Urinary bladder (tissue), 4 donors: ENCODE results near the gene C14orf39. TPM values are rescaled to one million over a fixed set of nuclear protein-coding genes. Genes with fewer than 3 reads are reported as not detected.
"Not testable (repeated sequence)": the region's sequence is repeated elsewhere in the genome, so short reads cannot be mapped to it uniquely, and the experiment has no call there.

Source experiments
- DNase-seq: peaks from one replicate; pipeline ENCODE4 v3.0.0-alpha.2; 2015; ENCODE audit errors: extremely low spot score
- H3K27ac ChIP-seq: one replicate; pipeline ENCODE4 v1.5.1; 2013; ENCODE audit warnings: low read depth, mild to moderate bottlenecking, moderate library complexity
- H3K36me3 ChIP-seq: one replicate; pipeline ENCODE4 v1.6.1; 2013; ENCODE audit warnings: mild to moderate bottlenecking, moderate library complexity; ENCODE audit not compliant: insufficient read depth
- H3K4me1 ChIP-seq: one replicate; pipeline ENCODE4 v1.6.1; 2013; ENCODE audit warnings: mild to moderate bottlenecking, moderate library complexity; ENCODE audit not compliant: insufficient read depth
- H3K4me3 ChIP-seq: one replicate; pipeline ENCODE4 v1.5.1; 2013; ENCODE audit warnings: low read depth, low read length
- WGBS: extraction: QIAGEN DNeasy Blood & Tissue Kit; methylation state at CpG from one replicate; pipeline ENCODE4 v1.1.7; 2013; 5-methylcytosine and 5-hydroxymethylcytosine counted together
- polyA plus RNA-seq: library from polyadenylated mRNA; stranded (reverse); fragments of 200-250 nt; gene quantifications from one replicate; pipeline ENCODE4 v1.2.3, GENCODE V29; 2013
- total RNA-seq: library from RNA; depleted of rRNA; stranded (reverse); fragments of >200 nt; gene quantifications from one replicate; pipeline ENCODE4 v1.2.3, GENCODE V29; 2014
- donor health status: healthy with polysubstance abuse.
- donor health status: healthy.

The C14orf39 gene
- total and polyA plus RNA-seq, 2 donors: 0.22 to 0.63 TPM

DNA sequence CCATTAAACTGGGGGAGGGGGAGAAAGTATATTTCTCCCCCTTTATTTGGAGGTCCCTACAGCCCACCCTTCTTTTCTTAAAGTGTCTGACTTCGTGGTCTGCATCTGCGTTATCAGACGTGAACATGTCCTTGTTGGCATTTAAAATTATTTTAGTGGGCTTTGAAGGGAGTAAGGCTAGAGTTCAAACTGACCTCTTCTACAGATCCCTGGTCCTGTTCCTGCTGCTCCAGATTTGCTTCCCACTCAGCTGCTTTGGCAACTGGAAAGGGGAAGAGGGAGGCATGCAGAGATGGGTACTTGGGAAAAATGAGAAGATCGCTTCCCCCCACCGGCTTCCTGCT, 22.5 kb upstream of the C14orf39 start:
- no peak for DNase-seq
- Histone ChIP-seq H3K4me1 (no peaks in the 10 kb centered on the region), H3K27ac (no peak overlapping the region), H3K4me3 (no peak overlapping the region), H3K36me3 (no peaks in the 10 kb centered on the region)
- 3% methylated on average over 5 of the region's 5 CpGs for WGBS

GRCh38 chr14:60506985-60507829, 21.3 kb upstream of the C14orf39 start:
- no peak for DNase-seq
- no peak overlapping the region for H3K4me3 ChIP-seq
- WGBS: 5% methylated on average over 48 of the region's 48 CpGs
- no peaks in the 10 kb centered on the region for H3K36me3 ChIP-seq
- H3K27ac ChIP-seq: no peak overlapping the region
- no peaks in the 10 kb centered on the region for H3K4me1 ChIP-seq

GRCh38 chr14:60506462-60506984, 20.7 kb upstream of the C14orf39 start:
- no peak for DNase-seq
- WGBS: 6% methylated on average over 17 of the region's 17 CpGs
- Histone ChIP-seq H3K36me3 (no peaks in the 10 kb centered on the region), H3K27ac (no peak overlapping the region), H3K4me1 (no peaks in the 10 kb centered on the region), H3K4me3 (no peak overlapping the region)

GRCh38 chr14:60506010-60506409, 20.1 kb upstream of the C14orf39 start:
- H3K4me1 ChIP-seq: no peaks in the 10 kb centered on the region
- H3K27ac ChIP-seq: no peak overlapping the region
- H3K36me3 ChIP-seq: no peaks in the 10 kb centered on the region
- no peak overlapping the region for H3K4me3 ChIP-seq
- DNase-seq: no peak
- 6% methylated on average over 7 of the region's 7 CpGs for whole genome bisulfite sequencing

DNA sequence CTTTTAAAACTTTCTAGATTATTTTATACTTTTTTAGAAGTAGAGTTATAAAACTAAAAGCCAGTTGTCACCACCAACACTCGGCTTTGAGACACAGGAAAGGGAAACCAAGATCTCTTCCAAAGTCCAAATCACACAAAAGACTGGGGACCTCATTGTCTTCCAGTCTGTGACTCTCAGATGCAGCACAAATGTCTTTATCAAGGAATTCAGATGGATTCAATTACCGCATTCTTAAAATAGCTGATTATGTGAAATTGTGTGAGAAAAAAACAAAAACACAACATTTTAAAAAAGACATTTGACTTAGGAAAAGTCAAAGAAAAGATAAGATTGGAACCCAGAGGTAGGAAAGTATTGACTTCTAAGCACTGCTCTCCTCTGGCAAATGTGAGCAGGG, 19.6 kb upstream of the C14orf39 start:
- DNase-seq: no peak
- H3K27ac ChIP-seq: no peak overlapping the region
- WGBS: 18% methylated on average over 2 of the region's 2 CpGs
- no peaks in the 10 kb centered on the region for H3K36me3 ChIP-seq
- H3K4me1 ChIP-seq: no peaks in the 10 kb centered on the region
- H3K4me3 ChIP-seq: no peak overlapping the region

- Histone ChIP-seq H3K4me3 (no peak overlapping the region), H3K36me3 (no peaks in the 10 kb centered on the region), H3K27ac (no peak overlapping the region), H3K4me1 (no peaks in the 10 kb centered on the region)
- DNase-seq: no peak
Observed at GRCh38 chr14:60502541-60502940, 16.7 kb upstream of the C14orf39 start.

- no peaks in the 10 kb centered on the region for H3K36me3 ChIP-seq
- H3K4me3 ChIP-seq: no peak overlapping the region
- no peaks in the 10 kb centered on the region for H3K4me1 ChIP-seq
- DNase-seq: no peak
- H3K27ac ChIP-seq: no peak overlapping the region
- WGBS: 64% methylated on average over 1 of the region's 1 CpG
Observed at GRCh38 chr14:60495946-60496345, 10.1 kb upstream of the C14orf39 start.

GRCh38 chr14:60490270-60490669, 4.4 kb upstream of the C14orf39 start:
- Histone ChIP-seq H3K27ac (no peak overlapping the region), H3K4me1 (no peaks in the 10 kb centered on the region), H3K4me3 (no peak overlapping the region), H3K36me3 (no peaks in the 10 kb centered on the region)
- 87% methylated on average over 3 of the region's 3 CpGs for WGBS
- no peak for DNase-seq

GRCh38 chr14:60488175-60488574, 2.3 kb upstream of the C14orf39 start:
- Histone ChIP-seq H3K4me3 (no peak overlapping the region), H3K36me3 (no peaks in the 10 kb centered on the region)
- no peak for DNase-seq

DNA sequence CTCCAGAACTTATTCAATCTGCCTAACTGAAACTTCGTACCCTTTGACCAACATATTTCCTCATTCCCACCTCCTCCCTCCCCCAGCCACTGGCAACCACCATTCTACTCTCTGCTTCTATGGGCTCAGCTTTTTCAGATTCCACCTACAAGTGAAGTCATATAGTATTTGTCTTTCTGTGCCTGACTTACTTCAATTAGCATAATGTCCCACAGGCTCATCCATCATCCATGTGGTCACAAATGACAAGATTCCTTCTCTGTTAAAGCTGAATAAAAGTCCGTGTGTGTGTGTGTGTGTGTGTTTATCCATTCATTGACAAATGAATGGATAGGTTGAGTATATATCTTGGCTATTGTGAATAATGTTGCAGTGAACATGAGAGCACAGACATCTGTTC, 1.3 kb upstream of the C14orf39 start:
- DNase-seq: no peak
- H3K4me3 ChIP-seq: no peak overlapping the region
- H3K27ac ChIP-seq: no peak overlapping the region
- WGBS: 43% methylated on average over 2 of the region's 2 CpGs
- no peaks in the 10 kb centered on the region for H3K4me1 ChIP-seq
- H3K36me3 ChIP-seq: no peaks in the 10 kb centered on the region

More at GRCh38 chr14:60488175-60488574, 2.3 kb upstream of the C14orf39 start:
- Histone ChIP-seq H3K4me1 (no peaks in the 10 kb centered on the region), H3K27ac (no peak overlapping the region)

DNA sequence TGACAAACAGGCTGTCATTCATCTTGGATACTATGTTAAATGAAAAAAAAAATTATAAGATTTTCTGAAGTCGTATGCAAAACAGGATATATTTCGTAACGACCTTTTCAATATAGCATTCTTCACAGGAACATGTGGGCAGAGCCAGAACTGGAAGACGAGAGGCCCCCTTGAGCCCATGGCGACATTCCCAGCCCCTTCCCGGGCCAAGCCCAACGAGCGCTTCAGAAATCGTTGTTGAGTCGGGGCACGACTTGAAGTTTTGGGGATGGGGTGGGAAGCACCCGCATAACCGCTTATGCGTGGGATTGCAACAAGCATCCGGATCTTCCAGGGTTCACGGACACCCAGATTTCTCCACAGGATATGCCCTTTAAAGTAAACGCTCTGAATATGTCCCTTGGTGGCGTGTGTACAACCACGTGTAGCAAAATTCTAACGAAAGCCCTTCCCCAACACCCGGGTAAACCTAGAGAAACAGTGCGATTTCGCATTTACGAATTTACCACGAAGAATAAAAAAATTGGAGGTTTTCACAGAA, 736 bp downstream of the C14orf39 start:
- no peaks in the 10 kb centered on the region for H3K4me1 ChIP-seq
- H3K36me3 ChIP-seq: no peaks in the 10 kb centered on the region
- DNase-seq: no peak
- no peak overlapping the region for H3K27ac ChIP-seq
- 8% methylated on average over 25 of the region's 25 CpGs for WGBS
- H3K4me3 ChIP-seq: no peak overlapping the region

DNA sequence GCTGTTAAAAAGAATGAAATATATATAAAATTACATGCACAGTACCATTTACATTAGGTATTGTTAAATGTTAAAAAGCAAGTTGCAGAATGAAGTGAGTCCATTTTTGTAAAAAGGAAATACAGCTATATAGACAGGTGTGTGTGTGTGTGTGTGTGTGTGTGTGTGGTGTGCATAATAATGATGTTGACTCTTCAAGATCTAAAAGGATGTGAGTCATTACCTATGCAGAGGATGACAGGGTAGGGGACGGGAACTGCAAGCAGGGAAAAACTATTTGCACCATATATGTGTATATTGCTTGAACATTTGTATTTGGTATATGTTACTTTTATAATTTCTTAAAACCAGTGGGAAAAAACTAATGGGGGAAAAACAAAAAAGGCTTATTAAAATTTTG, 3.1 kb downstream of the C14orf39 start:
- no peak for DNase-seq
- Histone ChIP-seq H3K36me3 (no peaks in the 10 kb centered on the region), H3K27ac (no peak overlapping the region), H3K4me1 (no peaks in the 10 kb centered on the region), H3K4me3 (no peak overlapping the region)
- WGBS: 81% methylated on average over 1 of the region's 1 CpG

GRCh38 chr14:60480248-60480647, 5.6 kb downstream of the C14orf39 start:
- WGBS: 96% methylated on average over 7 of the region's 7 CpGs
- not testable (repeated sequence) for H3K4me3 ChIP-seq, H3K4me1 ChIP-seq, H3K36me3 ChIP-seq, DNase-seq, H3K27ac ChIP-seq

DNA sequence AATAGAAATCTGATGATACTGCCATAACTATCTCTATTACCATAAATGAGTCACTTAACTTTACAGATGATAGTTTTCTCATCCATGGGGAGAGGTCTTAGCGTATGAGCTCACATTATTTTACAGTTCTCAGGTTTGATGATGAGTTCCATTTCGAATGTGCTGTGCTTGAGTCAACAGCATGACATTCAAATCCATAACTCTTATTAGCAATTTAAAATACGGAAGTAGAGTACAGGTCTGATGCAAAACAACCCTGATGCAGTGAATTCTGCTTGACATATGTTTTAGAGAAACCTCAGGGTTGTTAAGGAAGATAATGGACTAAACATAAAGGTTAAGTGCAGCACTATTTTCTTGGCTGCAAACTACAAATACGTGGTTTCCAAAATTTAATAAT, 30.0 kb downstream of the C14orf39 start:
- WGBS: 62% methylated on average over 4 of the region's 4 CpGs

More for the DNA sequence above, 30.0 kb downstream of the C14orf39 start:
- Histone ChIP-seq H3K27ac (no peak overlapping the region), H3K36me3 (no peaks in the 10 kb centered on the region), H3K4me3 (no peak overlapping the region), H3K4me1 (no peaks in the 10 kb centered on the region)
- no peak for DNase-seq
